Smooth muscle cell (in vitro differentiated cells): Measurements from ENCODE around the gene SLC51B. TPM values are rescaled to one million over a fixed set of nuclear protein-coding genes. Genes with fewer than 3 reads are reported as not detected.

Source experiments
- DNase-seq: peaks from one replicate; lab custom pipeline; 2025; ENCODE audit not compliant: unreplicated experiment; lab: John Stamatoyannopoulos, UW
- H2AFZ ChIP-seq: fragments of 200-600 bp; sonication (generic); 2 replicates; pipeline ENCODE4 v1.6.0; 2016; ENCODE audit warnings: antibody characterized with exemption, low read depth, mild to moderate bottlenecking
- H3F3A ChIP-seq: fragments of 200-600 bp; sonication (generic); 2 replicates; pipeline ENCODE4 v1.6.0; 2017; ENCODE audit warnings: antibody characterized with exemption, low read depth
- H3K27ac ChIP-seq: fragments of 200-600 bp; sonication (generic); 2 replicates; pipeline ENCODE4 v1.5.1; 2016; ENCODE audit warnings: low read depth, mild to moderate bottlenecking
- H3K27me3 ChIP-seq: fragments of 200-600 bp; sonication (generic); 2 replicates; pipeline ENCODE4 v1.6.1; 2016; ENCODE audit warnings: low read depth, mild to moderate bottlenecking
- H3K36me3 ChIP-seq: fragments of 200-600 bp; sonication (generic); 2 replicates; pipeline ENCODE4 v1.5.1; 2016; ENCODE audit warnings: low read depth
- H3K4me1 ChIP-seq: fragments of 200-600 bp; sonication (generic); 2 replicates; pipeline ENCODE4 v1.5.1; 2016; ENCODE audit warnings: low read depth
- H3K4me2 ChIP-seq: fragments of 200-600 bp; sonication (generic); 2 replicates; pipeline ENCODE4 v1.6.0; 2016; ENCODE audit warnings: mild to moderate bottlenecking
- H3K4me3 ChIP-seq: fragments of 200-600 bp; sonication (generic); 2 replicates; pipeline ENCODE4 v1.5.1; 2016; ENCODE audit warnings: mild to moderate bottlenecking
- H3K79me2 ChIP-seq: fragments of 200-600 bp; sonication (generic); 2 replicates; pipeline ENCODE4 v1.6.0; 2016; ENCODE audit warnings: low read depth, mild to moderate bottlenecking
- H3K9ac ChIP-seq: fragments of 200-600 bp; sonication (generic); 2 replicates; pipeline ENCODE4 v1.6.0; 2016; ENCODE audit warnings: low read depth
- H3K9me3 ChIP-seq: fragments of 200-600 bp; sonication (generic); replicated peaks from 2 replicates; pipeline ENCODE4 v1.5.1; 2016; ENCODE audit warnings: low read depth
- H4K20me1 ChIP-seq: fragments of 200-600 bp; sonication (generic); 2 replicates; pipeline ENCODE4 v1.6.0; 2016; ENCODE audit warnings: low read depth
- WGBS: methylation state at CpG from one replicate; pipeline ENCODE4 v1.1.7; 2016; ENCODE audit warnings: low lambda C conversion rate; 5-methylcytosine and 5-hydroxymethylcytosine counted together
- polyA plus RNA-seq: library from polyadenylated mRNA; unstranded; fragments of >200 nt; fragmentation: Nextera tagmentation; extraction: Ambion mirVana; gene quantifications from 2 replicates; pipeline ENCODE4 v1.2.1, GENCODE V29; 2016
- total RNA-seq: library from RNA; depleted of rRNA; stranded (reverse); fragments of >200 nt; gene quantifications from 2 replicates; pipeline ENCODE4 v1.2.3, GENCODE V29; 2014
- TF ChIP-seq, protein P1 (sequence below): fragments of 200-600 bp; sonication (generic); IDR thresholded peaks from 2 replicates; pipeline ENCODE4 v1.5.1; 2017; ENCODE audit warnings: borderline replicate concordance, mild to moderate bottlenecking, antibody characterized with exemption; ENCODE audit not compliant: insufficient read depth, poor library complexity, severe bottlenecking

SLC51B gene
- total and polyA plus RNA-seq, 2 experiments from 2014 or later, result not detected

DNA sequence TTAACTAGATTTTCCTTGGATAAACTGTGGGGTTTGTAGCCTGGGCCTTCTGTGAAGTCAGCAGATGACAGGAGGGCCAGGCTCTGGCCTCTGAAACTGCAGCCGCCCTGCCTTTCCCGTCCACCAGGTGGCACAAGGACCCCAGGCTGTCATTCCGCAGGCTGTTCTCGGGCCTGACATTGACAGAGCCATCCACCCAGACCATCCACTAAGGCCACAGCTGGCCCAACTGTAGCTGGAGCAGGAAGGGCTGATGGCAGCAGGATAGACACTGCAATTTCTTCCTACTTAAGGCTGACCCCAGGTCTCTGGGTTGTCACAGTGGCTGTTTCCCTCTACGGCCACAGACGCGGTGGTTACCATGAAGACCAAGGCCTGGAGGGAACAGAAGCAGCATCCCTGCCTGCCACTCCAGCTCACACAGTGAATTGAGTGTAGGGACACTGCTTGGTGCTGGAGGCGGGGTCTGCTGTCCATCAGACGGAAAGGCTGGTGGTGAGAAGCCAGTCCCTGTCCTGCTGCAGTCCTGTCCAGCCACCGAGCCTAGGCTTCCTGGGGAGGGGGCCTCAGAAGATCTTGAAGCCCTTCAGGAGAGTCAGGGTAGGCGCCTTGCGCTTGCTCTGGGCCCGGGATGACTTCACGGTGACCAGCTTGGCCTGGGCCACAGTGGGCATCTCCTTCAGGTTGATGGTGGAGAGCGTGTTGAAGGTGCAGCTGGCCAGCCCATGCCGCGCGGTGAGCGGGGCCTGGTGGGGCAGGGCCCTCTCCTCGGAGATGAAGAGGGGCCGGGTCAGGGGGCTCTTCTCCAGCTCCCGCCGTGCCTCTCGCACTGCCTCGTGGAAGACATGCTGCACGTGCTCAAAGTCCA is 9.4 kb downstream of the SLC51B start:
- H2AFZ ChIP-seq, result no peak overlapping the region
- WGBS, result 79% methylated on average over 20 of the region's 26 CpGs
- no peaks in the 10 kb centered on the region for H3K36me3 ChIP-seq
- H3K9me3 ChIP-seq, result no peaks in the 10 kb centered on the region
- H3K4me3 ChIP-seq, result no peak overlapping the region
- TF ChIP-seq, protein P1, sequence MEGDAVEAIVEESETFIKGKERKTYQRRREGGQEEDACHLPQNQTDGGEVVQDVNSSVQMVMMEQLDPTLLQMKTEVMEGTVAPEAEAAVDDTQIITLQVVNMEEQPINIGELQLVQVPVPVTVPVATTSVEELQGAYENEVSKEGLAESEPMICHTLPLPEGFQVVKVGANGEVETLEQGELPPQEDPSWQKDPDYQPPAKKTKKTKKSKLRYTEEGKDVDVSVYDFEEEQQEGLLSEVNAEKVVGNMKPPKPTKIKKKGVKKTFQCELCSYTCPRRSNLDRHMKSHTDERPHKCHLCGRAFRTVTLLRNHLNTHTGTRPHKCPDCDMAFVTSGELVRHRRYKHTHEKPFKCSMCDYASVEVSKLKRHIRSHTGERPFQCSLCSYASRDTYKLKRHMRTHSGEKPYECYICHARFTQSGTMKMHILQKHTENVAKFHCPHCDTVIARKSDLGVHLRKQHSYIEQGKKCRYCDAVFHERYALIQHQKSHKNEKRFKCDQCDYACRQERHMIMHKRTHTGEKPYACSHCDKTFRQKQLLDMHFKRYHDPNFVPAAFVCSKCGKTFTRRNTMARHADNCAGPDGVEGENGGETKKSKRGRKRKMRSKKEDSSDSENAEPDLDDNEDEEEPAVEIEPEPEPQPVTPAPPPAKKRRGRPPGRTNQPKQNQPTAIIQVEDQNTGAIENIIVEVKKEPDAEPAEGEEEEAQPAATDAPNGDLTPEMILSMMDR, result peak; percentile 91
- H4K20me1 ChIP-seq, result no peaks in the 10 kb centered on the region
- no peaks in the 10 kb centered on the region for H3K27me3 ChIP-seq
- no peak overlapping the region for H3K27ac ChIP-seq
- no peaks in the 10 kb centered on the region for H3K4me1 ChIP-seq
- no peak for DNase-seq
- no peak overlapping the region for H3K4me2 ChIP-seq
- H3K79me2 ChIP-seq, result no peaks in the 10 kb centered on the region
- no peaks in the 10 kb centered on the region for H3F3A ChIP-seq
- no peak overlapping the region for H3K9ac ChIP-seq

DNA sequence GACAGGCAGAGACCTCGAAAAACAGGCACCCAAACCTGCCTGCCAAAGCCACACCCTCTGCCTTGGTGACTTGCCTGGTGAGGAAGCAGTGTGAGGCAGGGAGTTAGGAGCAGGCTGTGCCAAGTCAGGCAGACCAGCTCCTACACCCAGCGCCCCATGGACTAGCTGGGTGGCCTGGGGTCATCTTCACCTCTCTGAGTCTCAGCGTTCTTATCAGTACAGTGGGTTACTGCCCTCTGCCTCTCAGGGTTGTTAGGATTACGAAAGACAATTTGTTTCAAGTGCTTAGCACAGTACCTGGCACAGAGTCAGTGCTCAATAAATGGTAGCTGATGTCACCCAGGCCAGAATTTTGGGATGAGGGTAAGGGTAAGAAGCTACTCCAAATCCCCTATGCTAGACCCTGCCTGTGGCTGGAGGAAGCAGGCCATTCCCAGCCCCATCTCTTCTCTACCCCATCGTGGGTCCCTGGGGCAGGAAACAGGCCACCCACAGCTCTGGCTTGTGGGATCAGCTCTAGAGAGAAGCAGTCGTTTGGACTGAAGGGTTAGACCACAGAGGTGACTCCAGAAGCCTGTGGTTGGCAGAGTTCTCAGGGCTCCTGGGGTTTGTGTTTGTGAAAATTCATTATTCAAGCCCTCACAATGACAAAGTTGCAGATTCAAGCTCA is 10.1 kb downstream of the SLC51B start:
- Histone ChIP-seq H3K27me3 (no peaks in the 10 kb centered on the region), H3K4me3 (no peak overlapping the region), H3K36me3 (no peaks in the 10 kb centered on the region), H3K9ac (no peak overlapping the region), H4K20me1 (no peaks in the 10 kb centered on the region), H3K4me1 (no peaks in the 10 kb centered on the region), H3K27ac (no peak overlapping the region), H3K4me2 (no peak overlapping the region), H3K79me2 (no peaks in the 10 kb centered on the region), H3F3A (no peaks in the 10 kb centered on the region), H3K9me3 (no peaks in the 10 kb centered on the region), H2AFZ (no peak overlapping the region)
- DNase-seq, result no peak
- TF ChIP-seq, protein P1, result no peak
- WGBS, result 70% methylated on average over 6 of the region's 6 CpGs

DNA sequence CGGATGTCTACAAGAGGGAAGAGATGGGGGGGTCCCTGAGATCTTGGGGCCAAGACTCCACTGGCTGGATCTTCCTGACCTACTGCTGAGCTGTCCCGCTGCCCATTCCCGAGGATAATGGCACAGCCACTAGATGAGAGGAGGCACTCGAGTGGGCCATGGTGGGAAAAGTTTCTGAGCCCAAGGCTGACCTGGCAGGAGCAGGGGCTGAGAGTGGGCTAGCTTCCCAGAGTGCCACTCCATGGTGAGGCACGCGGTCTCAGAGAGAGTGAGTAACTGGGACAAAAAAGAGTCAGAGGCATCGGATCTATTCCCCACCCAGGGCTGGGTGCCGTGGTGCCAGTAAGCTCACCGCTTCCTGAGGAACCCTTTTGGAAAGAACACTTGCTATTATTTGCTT is 10.9 kb downstream of the SLC51B start:
- H3K27ac ChIP-seq, result no peak overlapping the region
- TF ChIP-seq, protein P1, result no peak
- H2AFZ ChIP-seq, result no peak overlapping the region
- no peaks in the 10 kb centered on the region for H3K4me1 ChIP-seq
- H3K36me3 ChIP-seq, result no peaks in the 10 kb centered on the region
- H3K79me2 ChIP-seq, result no peaks in the 10 kb centered on the region
- WGBS, result 87% methylated on average over 9 of the region's 9 CpGs
- H3K9ac ChIP-seq, result no peak overlapping the region
- peaks cover 4% of the 10 kb centered on the region for H4K20me1 ChIP-seq
- DNase-seq, result no peak
- H3K4me2 ChIP-seq, result no peak overlapping the region
- H3K4me3 ChIP-seq, result no peak overlapping the region
- no peaks in the 10 kb centered on the region for H3K9me3 ChIP-seq
- H3F3A ChIP-seq, result no peaks in the 10 kb centered on the region
- no peaks in the 10 kb centered on the region for H3K27me3 ChIP-seq
